Stimulated activated CD8-positive, alpha-beta memory T cell treated with anti-CD3 and anti-CD28 coated beads, Interleukin-4, amount 100 ng/mL, for 24 hours (primary cell): ENCODE data around the gene LARP4.
"Not testable (repeated sequence)": the region's sequence is repeated elsewhere in the genome, so short reads cannot be mapped to it uniquely, and the experiment has no call there.

ENCODE experiments used
- DNase-seq: peaks from one replicate; pipeline ENCODE4 v3.0.0-alpha.2; 2020; ENCODE audit warnings: low read depth

Gene LARP4

DNA sequence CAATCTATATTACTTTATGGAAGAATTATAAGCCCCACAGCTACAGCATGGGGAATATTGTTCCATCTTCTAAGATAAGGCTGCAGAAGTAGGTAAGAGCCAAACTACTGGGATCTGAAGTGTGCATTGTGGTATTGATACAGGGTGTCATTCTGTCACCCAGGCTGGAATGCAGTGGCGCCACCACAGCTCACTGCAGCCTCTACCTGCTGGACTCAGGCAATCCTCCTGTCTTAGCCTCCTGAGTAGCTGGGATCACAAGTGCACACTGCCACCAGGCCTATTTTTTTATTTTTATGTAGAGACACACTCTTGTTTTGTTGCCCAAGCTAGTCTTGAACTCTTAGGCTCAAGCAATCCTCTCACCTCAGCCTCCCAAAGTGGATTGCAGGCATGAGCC lies 82.8 kb downstream of the LARP4 start:
- DNase-seq, result no peak

DNA sequence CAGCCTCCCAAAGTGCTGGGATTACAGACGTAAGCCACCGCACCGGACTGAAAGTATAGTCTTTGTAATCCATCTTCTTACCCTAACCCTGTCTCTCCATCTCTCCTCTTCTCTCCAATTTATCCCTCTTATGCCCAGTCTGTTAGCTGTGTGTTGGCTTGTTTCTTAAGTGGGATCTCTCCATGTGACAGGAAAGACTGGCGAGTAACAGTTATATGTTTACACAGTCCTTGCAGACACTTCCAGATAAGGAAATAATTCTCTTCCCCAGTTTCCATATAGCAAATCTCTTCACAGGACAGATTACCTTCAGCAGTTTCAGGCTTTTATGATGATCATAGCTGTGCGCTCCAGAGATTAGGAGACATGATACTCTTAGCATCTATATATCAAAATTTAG lies 88.1 kb downstream of the LARP4 start:
- no peak for DNase-seq

DNA sequence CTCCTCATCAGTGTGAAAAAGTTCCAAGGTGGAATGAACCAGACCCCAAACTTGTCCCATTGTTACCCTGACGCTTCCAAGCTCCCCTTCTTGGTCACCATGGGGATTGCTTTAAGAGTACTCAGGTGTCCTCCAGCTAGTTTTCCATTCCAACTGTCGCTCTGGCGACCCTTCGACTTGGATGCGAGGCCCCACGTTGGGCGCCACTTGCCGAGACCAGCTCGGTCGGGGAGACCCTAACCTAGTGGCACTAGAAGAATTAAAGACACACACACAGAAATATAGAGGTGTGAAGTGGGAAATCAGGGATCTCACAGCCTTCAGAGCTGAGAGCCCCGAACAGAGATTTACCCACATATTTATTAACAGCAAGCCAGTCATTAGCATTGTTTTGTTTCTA lies 97.4 kb downstream of the LARP4 start:
- not testable (repeated sequence) for DNase-seq

DNA sequence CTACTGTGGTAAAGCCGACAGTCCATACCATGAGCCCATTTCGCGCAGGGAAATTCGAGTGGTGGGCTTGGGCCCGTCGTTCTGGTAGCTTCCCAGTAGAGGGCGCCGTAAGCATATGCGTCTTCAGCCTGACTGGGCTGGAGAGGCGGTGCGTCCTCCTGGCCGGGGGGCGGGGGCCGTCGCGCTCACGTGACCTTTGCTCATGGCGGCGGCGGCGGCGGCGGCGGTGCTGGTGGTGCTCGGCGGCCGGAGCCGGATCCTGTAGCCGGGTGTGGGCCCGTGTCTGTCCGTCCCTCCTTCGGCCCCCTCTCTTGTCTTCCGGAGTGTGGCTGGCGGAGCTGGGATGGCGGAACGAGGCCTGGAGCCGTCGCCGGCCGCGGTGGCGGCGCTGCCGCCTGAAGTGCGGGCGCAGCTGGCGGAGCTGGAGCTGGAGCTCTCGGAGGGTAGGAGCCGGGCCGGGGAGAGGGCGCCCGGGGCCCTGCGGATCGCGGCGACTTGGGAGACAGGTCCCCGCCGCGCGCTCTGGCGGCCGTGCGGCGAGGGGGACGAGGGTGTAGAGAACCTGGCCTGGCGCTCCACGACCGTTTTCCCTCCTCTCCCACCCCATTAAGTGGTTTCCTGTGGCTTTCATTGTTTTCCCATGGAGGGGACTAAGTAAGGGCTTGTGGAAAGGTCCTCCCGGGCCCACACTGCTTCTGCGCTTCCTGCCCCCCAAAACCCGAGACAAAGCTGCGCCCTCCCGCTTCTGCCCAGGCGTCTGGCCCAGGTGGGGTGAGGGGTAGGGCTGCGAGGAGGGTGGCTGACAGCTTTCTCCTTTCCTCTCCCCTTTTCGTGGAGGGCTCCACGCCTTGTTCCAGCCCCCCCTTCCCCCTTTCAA lies 104.4 kb downstream of the LARP4 start, which contains the start of gene DIP2B:
TSS of gene DIP2B (plus strand) at position 188 of the 877 bp plus-strand sequence. CDS start at position 344, 156 bp downstream.
- DNase-seq, result peak; percentile 92

GRCh38 chr12:50505675-50506530 lies 105.2 kb downstream of the LARP4 start:
- DNase-seq, result no peak

DNA sequence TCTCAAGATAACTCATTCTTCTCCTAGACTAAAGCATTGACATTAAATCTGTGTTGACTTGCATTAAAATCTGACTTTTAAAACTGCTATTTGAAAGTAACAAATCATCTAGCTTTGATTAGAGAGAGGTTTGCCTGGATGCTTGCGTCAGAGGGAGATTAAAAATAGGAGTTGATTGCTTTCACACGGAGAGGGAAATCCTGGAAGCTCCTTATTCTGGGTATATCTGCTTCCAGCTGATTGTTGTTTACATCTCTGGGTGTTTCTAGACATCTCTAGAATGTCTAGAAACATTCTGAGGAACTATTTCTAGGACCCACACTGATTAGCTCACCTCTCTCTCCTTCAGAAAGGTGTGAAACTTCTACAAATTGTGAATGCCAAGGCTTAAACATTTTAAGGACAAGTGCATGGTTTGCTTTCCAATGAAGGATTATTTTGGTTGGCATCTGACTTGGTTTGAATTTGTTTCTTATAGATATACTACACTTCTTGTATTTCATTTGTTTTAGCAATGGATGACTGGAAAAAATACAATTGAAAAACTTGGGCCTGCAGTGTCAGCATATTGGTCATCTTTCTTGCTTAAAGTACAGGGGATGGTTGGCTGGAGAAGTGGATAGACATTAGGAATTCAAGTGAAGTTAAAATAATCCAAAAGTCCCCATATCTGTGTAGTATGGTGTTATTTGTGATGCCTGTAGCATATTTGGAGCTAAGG lies 106.2 kb downstream of the LARP4 start:
- no peak for DNase-seq

GRCh38 chr12:50507474-50507838 lies 106.8 kb downstream of the LARP4 start:
- DNase-seq, result no peak

DNA sequence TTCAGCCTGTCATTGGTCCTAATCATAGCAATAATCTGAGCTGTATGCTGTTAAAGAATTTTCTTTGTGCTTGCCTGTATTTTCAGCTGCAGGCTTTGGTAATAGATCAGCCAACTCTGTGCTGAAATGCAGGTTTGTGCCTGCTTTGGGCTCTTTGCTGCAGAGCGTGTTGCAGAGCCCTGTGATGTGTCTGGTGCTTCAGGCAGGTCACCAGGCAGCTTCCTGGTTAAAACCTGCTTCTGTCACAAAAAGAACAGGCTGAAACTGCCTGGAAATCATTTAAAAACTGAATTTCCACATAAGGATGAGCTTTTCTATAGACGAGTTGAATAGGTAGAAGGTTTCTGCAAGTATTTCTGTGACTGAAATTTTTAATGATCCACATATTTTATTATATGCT lies 107.2 kb downstream of the LARP4 start:
- no peak for DNase-seq

DNA sequence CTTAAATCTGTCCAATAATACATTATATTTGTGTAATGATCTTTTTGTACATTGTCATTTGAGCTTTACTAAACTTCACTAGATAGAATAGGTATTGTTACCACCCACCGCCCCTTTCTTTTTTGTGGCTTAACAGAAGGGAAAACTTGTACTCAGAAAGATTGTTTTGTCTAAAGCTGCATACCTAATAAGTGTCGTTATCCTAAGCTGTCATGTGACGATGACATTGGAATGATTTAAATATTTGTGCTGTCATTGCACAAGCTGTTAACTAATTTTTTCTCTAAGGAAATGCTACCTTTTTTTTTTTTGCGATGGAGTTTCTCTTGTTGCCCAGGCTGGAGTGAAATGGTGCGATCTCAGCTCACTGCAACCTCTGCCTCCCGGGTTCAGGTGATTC lies 107.7 kb downstream of the LARP4 start:
- no peak for DNase-seq

DNA sequence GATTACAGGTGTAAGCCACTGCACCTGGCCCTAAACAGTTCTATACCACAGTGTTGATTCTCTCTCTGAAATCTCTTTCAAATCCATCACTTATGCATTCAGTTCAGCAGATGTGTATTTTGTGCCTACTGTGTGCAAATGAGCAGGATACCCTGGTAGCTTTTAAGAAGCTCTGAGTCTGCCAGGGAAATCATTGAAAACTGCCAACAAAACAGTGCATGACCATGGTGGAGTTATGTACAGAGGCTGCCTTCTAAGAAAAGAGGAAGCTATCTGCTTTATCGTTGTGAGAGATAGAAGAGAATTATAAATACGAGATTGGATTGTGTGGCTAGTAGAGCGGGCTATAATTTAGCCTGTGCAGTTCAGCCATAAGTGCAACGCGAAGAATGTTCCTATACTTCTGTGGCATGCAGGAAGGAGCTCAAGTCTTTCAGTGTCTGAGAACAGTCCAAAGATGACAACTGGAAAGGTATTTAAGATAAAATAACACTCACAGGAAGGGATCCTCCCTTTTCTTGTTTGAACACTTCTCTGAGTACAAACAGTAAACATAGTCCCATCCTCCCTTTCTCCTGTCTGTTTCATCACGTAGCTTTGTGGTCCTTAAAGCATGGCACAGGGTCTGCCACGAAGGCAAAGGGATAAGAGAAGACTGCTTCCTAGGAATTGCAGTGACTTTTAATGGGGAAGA lies 108.4 kb downstream of the LARP4 start:
- no peak for DNase-seq

DNA sequence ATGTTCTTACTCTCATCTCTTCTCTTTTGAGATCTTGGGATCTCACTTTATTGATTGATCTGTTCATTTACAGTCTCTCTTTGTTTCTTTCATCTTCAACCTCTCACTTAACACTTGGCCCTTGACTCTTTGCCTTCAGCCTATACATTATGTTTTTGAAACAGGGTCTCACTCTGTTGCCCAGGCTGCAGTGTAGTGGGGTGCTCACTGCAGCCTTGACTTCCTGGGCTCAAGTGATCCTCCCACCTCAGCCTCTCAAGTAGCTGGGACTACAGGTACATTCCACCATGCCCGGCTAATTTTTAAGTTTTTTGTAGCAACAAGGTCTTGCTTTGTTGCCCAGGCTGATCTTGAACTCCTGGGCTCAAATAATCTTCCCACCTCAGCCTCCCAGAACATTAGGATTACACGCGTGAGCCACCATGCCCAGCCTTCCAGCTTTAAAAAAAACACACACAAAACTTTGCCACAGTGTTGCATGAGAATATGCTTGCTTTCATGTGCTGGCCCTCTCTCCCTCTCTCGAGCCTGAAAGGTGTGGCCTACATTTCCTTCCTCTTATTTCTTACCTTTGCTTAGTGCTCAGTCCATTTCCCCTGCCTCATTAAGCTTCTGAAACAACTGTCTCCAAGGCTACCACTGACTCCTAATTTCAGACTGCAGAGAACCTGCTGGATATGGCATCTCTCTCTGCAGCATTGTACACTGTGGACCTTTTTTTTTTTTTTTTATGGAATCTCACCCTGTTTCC lies 114.0 kb downstream of the LARP4 start:
- DNase-seq, result no peak

GRCh38 chr12:50515587-50515986 lies 114.9 kb downstream of the LARP4 start:
- no peak for DNase-seq

DNA sequence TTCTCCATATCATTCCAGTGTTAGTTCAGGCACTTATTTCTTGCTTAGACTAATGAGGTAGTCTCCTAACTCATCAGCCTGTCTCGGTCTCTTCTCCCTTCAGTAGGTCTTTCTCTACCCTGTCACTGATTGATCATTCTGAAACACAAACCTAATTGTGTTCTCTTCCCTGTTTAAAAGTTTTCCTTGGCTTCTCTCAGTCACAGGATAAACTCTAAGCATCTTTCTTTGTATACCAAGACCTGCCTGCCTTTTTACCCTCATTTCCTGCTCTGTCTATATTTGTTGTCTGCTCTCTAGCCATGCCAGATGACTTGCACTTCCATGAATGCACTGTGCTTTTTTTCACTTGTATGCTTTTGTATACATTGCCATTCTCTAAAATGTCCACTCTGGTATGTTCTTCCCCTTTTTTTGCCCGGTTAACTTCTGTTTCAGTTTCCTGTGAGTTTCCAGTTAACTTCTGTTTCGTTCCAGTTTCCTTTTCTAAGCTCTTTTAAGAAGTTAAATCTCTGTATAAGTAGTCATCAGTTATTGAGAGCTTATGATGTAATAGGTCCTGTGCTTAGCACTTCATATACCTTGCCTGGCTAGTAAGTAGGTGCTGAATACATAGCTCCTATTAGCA lies 116.8 kb downstream of the LARP4 start:
- DNase-seq, result no peak

DNA sequence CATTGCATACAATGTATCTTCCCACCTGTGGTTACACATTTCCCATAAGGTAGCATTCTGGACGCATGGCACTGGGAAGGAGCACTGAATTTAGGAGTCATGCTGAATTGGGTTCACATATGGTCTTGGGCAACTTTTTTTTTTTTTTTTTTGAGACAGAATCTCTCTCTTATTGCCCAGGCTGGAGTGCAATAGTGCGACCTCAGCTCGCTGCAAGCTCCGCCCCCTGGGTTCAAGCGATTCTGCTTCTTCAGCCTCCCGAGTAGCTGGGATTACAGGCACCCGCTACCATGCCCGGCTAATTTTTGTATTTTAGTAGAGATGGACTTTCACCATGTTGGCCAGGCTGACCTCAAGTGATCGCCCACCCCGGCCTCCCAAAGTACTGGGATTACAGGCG lies 117.4 kb downstream of the LARP4 start:
- DNase-seq, result no peak

- no peak for DNase-seq
Measured at GRCh38 chr12:50519353-50519752, 118.7 kb downstream of the LARP4 start.

DNA sequence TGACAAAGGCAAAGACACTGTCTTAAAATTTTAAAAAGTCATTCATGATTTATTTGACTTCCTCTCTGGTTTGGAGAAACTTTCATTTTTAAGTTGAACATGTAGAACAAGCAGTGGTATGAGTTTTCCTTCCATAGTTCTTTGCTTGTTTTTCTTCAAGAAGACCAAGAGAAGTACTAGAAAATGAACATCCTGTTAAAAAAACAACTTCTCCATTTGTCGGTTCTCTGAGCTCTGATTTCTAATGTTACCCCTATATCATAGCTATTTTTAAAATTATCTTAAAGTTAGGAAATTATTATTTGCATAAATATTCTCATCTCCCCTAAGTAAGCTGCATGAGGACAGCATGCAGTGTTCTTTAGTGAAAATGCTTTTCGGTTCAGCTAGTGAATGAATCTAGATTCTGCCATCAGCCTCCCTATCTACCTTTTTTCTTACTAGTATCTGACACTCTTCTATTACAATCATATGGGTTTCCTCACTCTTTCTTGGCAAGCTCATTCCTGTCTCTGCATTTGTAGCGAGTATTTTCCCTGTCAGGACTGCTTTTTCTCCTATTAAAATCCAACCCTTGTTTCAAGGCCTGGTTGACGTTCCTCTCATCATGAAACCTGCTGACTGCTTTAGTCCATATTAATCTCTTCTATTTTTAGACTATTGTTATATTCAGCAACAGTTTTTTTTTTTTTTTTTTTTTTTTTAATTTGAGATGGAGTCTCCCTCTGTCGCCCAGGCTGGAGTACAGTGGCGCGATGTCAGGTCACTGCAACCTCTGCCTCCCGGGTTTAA lies 119.9 kb downstream of the LARP4 start:
- no peak for DNase-seq

DNA sequence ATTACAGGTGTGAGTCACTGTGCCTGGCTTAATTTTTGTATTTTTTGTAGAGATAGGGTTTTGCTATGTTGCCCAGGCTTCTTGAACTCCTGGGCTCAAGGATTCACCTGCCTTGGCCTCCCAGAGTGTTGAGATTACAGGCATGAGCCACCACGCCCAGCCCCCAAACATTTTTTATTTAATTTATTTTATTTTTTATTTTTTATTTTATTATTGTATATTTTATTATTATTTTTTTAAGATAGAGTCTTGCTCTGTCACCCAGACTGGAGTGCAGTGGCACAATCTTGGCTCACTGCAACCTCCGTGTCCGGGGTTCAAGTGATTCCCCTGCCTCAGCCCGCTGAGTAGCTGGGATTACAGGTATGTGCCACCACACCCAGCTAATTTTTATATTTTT lies 121.1 kb downstream of the LARP4 start:
- not testable (repeated sequence) for DNase-seq

DNA sequence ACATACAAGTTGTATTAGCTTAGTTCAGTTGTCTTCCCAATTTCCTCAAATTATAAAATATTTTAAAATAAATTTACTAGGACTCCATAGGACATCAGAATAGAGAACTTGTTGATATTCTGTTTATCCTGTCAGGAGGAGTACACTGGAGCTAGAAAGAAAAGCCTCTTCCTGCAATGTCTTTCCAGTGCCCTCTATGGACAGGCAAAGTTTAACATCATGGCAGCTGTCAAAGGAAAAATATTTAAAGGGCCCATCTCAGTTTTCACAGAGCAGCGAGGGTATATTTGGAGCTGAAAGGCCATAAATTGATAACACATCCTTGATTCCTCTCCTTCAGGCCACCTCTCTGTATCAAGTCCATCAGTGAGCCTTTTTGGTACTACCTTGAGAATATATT lies 123.1 kb downstream of the LARP4 start:
- no peak for DNase-seq

- no peak for DNase-seq
Measured at GRCh38 chr12:50524621-50525020, 123.9 kb downstream of the LARP4 start.

DNA sequence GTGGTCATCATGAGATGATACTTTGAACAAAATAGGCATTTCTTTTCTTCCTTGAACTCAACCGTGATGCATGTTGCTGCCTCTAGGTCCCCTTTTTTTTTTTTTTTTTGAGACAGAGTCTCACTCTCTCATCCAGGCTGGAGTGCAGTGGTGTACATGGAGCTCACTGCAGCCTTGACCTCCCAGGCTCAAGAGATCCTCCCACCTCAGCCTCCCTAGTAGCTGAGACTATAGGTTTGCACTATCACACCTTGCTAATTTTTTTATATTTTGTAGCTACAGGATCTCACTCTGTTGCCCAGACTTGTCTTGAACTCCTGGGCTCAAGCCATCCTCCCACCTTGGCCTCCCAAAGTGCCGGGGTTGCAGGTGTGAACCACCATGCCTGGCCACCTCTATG lies 124.7 kb downstream of the LARP4 start:
- no peak for DNase-seq
